SK-N-MC (cell line): ENCODE measurements around the gene PEX1.
"Not testable (repeated sequence)": the region's sequence is repeated elsewhere in the genome, so short reads cannot be mapped to it uniquely, and the experiment has no call there.

Experiments
- DNase-seq: peaks from one replicate; pipeline ENCODE4 v3.0.0-alpha.2; 2011; ENCODE audit warnings: low read depth, low spot score
- H3K27ac ChIP-seq: fragments of 200-600 bp; sonication (generic); 2 replicates; pipeline ENCODE4 v1.5.1; 2016; ENCODE audit warnings: mixed run types
- H3K36me3 ChIP-seq: fragments of 200-600 bp; sonication (generic); 2 replicates; pipeline ENCODE4 v1.6.1; 2017; ENCODE audit warnings: antibody characterized with exemption, low read length, mixed read lengths; ENCODE audit not compliant: insufficient read depth
- H3K4me3 ChIP-seq: fragments of 200-600 bp; sonication (generic); 2 replicates; pipeline ENCODE4 v1.5.1; 2016
- H3K9ac ChIP-seq: fragments of 200-600 bp; sonication (generic); 2 replicates; pipeline ENCODE4 v1.8.0; 2017; ENCODE audit warnings: mixed run types, mixed read lengths; ENCODE audit not compliant: insufficient read length
- H3K9me3 ChIP-seq: fragments of 200-600 bp; sonication (generic); 2 replicates; pipeline ENCODE4 v1.6.1; 2017; ENCODE audit warnings: low read depth, mild to moderate bottlenecking, antibody characterized with exemption, low read length, moderate library complexity, mixed read lengths
- EZH2 ChIP-seq: fragments of 200-600 bp; sonication (generic); IDR thresholded peaks from one replicate; pipeline ENCODE4 v1.6.1; 2017; ENCODE audit warnings: antibody characterized with exemption
- FOXP2 ChIP-seq: optimal IDR thresholded peaks from 2 replicates; pipeline ENCODE3; 2011; ENCODE audit warnings: mild to moderate bottlenecking, moderate library complexity; ENCODE audit not compliant: insufficient read depth; ENCODE audit errors: extremely low read length, control extremely low read depth
- POLR2AphosphoS5 ChIP-seq: IDR thresholded peaks from 2 replicates; pipeline ENCODE4 v1.6.1; 2012; ENCODE audit warnings: mild to moderate bottlenecking, low read depth, low read length, borderline replicate concordance

PEX1 gene

GRCh38 chr7:92473989-92474388, 54.3 kb downstream of the PEX1 start:
- not testable (repeated sequence) for H3K27ac ChIP-seq, DNase-seq, H3K9me3 ChIP-seq

GRCh38 chr7:92468589-92468988, 59.7 kb downstream of the PEX1 start:
- not testable (repeated sequence) for DNase-seq, H3K9me3 ChIP-seq, H3K36me3 ChIP-seq, H3K27ac ChIP-seq, H3K9ac ChIP-seq, H3K4me3 ChIP-seq

More at GRCh38 chr7:92473989-92474388, 54.3 kb downstream of the PEX1 start:
- not testable (repeated sequence) for H3K36me3 ChIP-seq, H3K9ac ChIP-seq, H3K4me3 ChIP-seq

- Histone ChIP-seq H3K36me3 (no peaks in the 10 kb centered on the region), H3K9ac (no peak overlapping the region), H3K4me3 (no peak overlapping the region), H3K27ac (no peak overlapping the region), H3K9me3 (no peaks in the 10 kb centered on the region)
- no peak for DNase-seq
- no peak for TF ChIP-seq EZH2
- TF ChIP-seq FOXP2: no peak
- no peak for TF ChIP-seq POLR2AphosphoS5
Measured at GRCh38 chr7:92466682-92467081, 61.6 kb downstream of the PEX1 start.

GRCh38 chr7:92464515-92464914, 63.8 kb downstream of the PEX1 start:
- Histone ChIP-seq H3K4me3 (no peak overlapping the region), H3K27ac (no peak overlapping the region), H3K9me3 (no peaks in the 10 kb centered on the region), H3K36me3 (no peaks in the 10 kb centered on the region), H3K9ac (no peak overlapping the region)
- DNase-seq: no peak
- TF ChIP-seq EZH2 (no peak), POLR2AphosphoS5 (no peak), FOXP2 (no peak)

- H3K9me3 ChIP-seq: no peaks in the 10 kb centered on the region
- no peak for DNase-seq
- H3K9ac ChIP-seq: no peak overlapping the region
- H3K27ac ChIP-seq: no peak overlapping the region
- no peak for TF ChIP-seq EZH2
- TF ChIP-seq POLR2AphosphoS5: no peak
- no peak for TF ChIP-seq FOXP2
- H3K36me3 ChIP-seq: no peaks in the 10 kb centered on the region
- H3K4me3 ChIP-seq: no peak overlapping the region
Measured at GRCh38 chr7:92462560-92462959, 65.8 kb downstream of the PEX1 start.

- TF ChIP-seq EZH2: no peak
- no peak for TF ChIP-seq POLR2AphosphoS5
- TF ChIP-seq FOXP2: no peak
- H3K9me3 ChIP-seq: no peaks in the 10 kb centered on the region
- H3K4me3 ChIP-seq: peak overlapping the region; percentile 37; the same call in 1 of the 2 replicates
- peak; percentile 24 for DNase-seq
- H3K9ac ChIP-seq: peak overlapping the region; percentile 1
- peaks cover 5% of the 10 kb centered on the region; the same call in 1 of the 2 replicates for H3K36me3 ChIP-seq
- H3K27ac ChIP-seq: peak overlapping the region; percentile 19
Measured at GRCh38 chr7:92461027-92462003, 67.0 kb downstream of the PEX1 start.

- Histone ChIP-seq H3K4me3 (no peak overlapping the region), H3K9ac (no peak overlapping the region), H3K27ac (no peak overlapping the region; the same call in 1 of the 2 replicates), H3K9me3 (no peaks in the 10 kb centered on the region), H3K36me3 (peaks cover 13% of the 10 kb centered on the region)
- no peak for TF ChIP-seq EZH2
- TF ChIP-seq FOXP2: no peak
- TF ChIP-seq POLR2AphosphoS5: no peak
- DNase-seq: no peak
Measured at GRCh38 chr7:92460510-92460909, 67.8 kb downstream of the PEX1 start.

- no peak overlapping the region for H3K4me3 ChIP-seq
- H3K9ac ChIP-seq: no peak overlapping the region
- no peak for TF ChIP-seq EZH2
- H3K27ac ChIP-seq: 0 out of 2 replicates have a peak overlapping the region, but pooled peaks have one; percentile 21
- peaks cover 17% of the 10 kb centered on the region for H3K36me3 ChIP-seq
- no peak for DNase-seq
- H3K9me3 ChIP-seq: no peaks in the 10 kb centered on the region
Measured at GRCh38 chr7:92460109-92460508, 68.2 kb downstream of the PEX1 start.

GRCh38 chr7:92456236-92456635, 72.1 kb downstream of the PEX1 start:
- TF ChIP-seq POLR2AphosphoS5 (no peak), EZH2 (no peak), FOXP2 (no peak)
- Histone ChIP-seq H3K36me3 (peaks cover 39% of the 10 kb centered on the region), H3K27ac (no peak overlapping the region), H3K4me3 (no peak overlapping the region), H3K9me3 (no peaks in the 10 kb centered on the region), H3K9ac (no peak overlapping the region)
- DNase-seq: no peak
